AG08395 (cell line): Measurements from ENCODE around the gene RGS12.

Experiments
- DNase-seq: peaks from one replicate; pipeline ENCODE4 v3.0.0; 2012; ENCODE audit warnings: mixed read lengths, low spot score

Gene RGS12

DNA sequence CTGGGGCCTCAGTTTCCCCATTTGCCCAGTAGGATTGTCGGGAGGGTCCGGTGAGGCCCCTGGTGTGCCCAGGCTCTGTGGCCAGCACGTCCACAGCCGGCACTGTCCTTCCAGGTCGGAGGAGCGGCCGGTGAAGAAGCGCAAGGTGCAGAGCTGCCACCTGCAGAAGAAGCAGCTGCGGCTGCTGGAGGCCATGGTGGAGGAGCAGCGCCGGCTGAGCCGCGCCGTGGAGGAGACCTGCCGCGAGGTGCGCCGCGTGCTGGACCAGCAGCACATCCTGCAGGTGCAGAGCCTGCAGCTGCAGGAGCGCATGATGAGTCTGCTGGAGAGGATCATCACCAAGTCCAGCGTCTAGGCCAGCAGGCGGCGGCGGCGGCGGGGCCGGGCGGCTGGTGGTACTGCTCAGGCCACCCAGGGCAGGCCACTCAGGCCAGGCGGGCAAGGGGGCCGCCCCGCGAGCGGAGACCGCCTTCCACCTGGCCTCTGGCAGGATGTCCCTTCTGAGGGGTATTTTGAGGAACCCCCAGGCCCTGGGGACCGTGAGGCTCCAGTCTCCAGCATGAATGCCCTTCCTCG, 37.1 kb upstream of the RGS12 start:
- no peak for DNase-seq

DNA sequence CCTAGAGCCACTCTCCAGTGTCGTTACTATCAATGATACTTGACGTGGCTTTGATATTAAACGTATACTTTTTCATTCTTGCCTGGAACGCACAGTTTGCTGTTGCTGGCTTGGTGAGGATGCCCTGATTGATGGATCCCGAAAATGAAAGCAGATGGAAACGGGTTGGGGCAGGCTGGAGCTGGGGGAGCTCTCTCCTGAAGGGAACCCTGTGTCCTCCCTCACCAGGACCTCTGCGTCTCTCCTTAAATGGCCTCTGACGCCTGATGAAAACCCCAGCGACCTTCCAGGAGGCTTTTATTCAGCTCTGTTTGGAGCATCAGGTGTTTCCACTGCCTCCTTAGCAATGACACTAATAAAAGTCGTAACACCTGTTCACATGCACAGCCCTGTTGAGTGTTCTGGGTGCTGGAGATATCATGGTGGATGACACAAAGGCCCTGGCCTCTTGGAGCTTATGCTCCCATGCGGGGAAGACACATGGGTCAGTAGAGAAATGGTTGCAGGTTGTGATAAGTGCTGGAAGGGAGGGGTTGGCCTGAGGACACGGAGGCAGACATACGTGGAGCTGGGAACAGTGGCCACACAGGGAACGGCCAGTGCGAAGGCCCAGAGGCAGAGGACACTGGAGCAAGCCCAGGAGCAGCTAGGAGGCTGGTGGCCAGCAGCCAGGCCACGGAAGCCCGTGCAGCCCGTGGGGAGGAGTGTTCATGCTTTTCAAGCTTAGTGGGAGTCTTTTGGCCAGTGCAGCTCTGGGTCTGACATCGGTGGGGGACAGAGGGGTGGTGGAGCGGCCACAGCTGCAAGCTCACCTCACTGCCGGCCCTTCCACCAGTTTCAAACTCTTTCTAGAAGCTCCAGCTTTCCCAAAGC, 36.4 kb upstream of the RGS12 start:
- no peak for DNase-seq

DNA sequence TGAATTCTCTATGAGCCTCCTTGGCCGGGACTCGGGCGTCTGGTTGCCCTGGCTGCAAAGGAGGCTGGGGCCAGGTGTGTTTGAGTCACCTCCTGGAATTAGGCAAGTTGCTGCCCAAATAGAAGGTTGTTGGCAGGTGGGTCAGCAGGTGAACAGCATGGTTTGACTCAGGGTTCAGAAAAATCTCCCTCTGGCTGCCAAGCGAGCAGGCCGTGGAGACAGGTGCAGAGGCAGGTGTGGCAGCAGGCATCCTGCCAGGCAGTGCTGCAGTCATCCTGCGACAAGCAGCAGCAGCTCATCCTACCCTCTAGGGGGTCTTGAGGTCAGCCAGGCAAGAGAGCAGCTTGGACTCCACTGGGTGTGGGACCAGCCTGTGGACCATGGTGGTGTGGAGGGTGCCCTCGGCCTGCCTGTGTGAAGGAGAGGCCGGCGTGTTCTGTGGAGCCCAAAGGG, 35.7 kb upstream of the RGS12 start:
- no peak for DNase-seq

DNA sequence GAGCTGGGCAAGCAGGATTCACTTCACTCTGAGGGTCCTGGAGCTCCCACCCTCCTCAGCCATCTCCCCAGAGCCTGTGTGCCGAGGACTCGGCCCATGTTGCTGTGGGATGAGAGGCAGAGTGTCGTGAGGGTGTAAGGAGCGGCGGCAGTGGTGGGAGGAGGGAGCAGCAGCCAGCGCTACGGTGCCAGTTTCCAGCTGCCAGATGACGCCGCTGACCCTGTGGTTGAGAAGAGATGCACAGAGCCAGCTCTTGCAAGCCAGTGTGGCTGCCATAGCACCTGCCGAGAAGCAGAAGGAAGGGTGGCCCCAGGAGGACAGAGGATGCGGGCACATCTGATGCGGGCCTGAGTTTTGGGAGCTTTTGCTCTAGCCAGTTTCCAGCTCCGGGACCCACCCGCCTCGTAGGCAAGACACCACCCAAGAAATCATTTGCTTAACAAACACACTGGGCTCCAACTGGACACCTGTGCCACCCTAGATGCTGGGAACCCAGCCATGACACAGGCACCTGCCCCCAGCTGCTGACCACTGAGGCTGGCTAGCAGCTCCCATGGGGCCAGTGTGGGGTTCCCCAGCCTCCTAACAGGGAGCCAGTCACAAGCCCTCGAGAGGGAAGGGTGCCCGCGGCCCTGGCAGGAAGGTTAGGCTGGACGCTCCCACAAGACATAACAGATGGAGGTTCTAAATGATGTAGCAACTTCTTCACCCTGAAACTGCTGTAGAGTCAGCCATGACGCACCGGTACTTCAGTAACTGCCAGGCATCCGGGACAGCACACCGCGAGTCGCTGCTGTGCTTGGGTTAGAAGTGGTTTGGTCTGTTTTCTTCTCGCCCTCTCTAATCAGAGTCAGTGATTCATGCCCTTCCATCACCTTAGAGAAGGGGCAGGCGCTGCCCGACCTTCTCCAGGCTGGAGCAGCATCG, 35.0 kb upstream of the RGS12 start:
- peak; percentile 57 for DNase-seq

DNA sequence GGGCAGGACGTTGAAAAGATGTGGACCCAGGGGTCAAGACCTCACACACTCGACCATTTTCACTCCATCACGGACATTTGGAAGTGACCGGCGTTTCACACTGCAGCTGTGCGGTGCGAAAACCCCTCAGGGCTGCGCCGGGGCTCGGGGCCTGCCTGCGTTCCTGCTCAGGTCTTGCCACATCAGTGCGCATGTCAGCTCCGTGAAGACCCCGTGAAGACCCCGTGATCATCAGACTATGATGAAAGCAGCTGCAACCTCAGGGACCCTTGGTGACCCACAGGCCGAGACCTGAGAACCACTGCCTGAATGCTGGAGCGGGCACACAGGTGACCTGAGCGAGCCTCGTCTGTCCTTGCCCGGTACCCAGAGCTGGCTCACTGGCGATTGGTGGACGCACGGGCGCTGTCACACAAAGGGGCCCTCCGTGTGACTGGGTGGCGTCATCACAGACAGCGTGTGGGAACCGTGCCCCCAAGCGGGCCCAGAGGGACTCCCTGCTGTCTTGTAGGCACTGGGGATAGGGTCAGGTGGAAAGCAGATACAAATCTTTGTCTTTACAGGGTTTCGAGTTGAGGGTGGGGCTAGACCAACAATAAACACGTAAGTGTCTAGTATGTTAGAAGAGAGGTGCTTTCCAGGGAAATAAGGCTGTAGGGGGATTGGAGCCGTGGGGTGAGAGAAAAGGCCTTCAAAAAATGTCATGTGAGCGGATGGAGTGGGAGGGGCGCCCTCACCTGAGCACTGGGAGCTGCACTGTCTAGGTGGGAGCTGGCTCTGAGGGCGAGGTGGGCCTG, 31.2 kb upstream of the RGS12 start:
- DNase-seq, result no peak

DNA sequence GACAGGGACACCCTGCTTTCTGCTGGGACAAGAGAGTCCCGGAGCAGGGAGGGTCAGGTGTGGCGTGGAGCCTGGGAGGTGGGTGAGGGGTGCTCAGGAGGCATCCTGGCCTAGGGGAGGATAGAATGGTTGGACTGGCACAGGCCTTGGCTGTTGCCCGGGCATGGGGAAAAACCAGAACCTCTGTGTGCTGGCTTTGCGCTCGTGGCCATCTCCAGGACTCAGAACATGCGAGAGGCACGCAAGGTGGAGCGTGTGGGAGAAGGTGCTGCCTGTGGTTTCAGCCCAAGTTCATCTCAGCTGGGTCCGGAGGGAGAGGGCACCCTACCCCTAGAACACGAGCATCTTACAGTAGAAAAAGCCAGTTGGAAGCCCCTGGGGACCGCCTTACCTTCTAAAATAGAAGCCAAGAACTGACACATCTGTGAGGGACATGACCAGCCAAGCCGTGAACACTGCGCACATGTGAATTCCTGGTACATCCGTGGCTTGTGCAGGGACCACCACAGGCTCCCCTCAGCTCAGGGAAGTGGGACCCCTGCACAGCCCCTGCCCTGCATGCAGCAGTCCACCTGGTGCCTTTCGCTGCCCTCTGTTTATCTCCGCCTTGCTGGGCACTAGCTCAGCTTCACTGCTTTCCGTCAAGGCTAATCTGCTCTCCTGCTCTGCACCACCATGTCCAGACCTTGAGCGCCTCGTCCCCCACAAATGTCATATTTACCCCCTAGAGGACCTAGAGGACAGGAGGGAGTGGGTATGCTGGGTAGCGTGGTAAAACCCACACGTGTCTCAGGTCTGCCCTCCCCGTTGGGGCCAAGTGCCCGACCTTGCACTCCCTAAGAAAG, 30.4 kb upstream of the RGS12 start:
- DNase-seq, result no peak

DNA sequence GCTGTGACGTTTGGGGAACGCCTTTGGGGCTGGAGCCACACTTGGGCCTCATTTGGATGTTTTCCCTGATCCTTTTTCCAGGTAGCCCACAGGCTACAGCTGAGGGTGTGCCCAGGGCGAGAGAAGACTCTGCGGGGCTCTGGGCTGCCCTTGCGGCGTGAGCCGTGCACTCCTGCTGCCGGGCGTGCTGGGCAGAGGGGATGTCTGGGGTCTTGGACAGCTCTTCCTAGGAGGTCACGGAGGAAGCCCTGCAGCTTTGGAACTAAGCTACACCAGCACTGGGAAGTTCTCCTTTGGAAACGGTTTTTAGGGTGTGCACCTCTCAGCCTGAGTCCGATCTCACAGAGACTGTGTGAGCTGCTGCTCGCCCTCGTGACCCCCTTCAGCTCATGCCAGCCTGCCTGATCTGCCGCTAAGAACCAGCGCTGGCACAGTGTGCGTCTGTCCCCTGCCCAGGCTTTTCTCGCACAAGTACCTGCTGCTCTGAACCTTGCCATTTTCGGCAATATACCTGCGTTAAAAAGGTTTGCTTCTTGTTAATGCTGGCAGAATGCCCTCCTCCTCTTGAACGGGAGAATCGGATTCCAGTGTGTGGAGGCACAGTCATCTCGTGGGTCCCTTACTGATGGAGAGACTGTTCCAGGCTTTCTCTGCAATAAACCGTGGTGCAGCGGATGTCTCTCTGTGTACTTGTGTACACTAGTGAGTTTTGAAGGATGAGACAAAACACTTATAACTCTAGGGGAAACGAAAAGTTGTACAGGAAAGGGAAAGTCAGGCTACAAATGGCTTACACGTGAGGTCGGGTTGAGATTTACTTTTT, 29.6 kb upstream of the RGS12 start:
- DNase-seq, result no peak

DNA sequence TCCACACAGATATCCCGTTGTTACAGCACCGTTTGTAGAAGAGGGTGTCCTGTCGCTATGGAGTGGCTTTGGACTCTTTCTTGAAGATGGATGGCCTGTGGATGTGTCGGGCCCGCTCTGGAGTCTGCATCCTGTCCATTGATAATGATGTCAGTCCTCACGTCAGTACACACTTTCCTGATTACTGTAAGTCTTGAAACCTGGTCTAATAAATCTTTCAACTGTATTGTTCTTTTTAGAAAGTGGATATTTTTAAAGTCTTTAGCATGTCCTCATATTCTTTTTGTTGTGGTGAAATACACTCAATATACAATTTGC, 29.0 kb upstream of the RGS12 start:
- DNase-seq, result no peak

DNA sequence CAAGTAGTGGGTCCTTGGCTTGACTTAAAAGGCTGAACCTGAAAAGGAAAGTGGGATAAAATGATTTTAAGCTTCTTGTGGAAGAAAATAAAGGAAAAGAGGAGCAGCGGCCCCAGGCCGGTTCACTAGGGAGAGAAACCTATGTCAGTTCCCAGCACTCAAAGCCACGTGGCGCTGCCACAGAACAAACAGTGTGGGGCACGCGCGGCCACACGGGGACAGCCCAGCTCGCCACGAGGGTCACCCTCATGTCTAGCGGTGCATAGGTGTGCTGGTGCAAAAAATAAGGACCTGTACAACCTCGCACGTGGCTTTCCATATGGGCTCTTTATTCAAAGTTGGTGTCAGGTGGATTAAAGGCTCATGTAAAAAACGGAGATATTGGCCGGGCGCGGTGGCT, 26.7 kb upstream of the RGS12 start:
- DNase-seq, result no peak

DNA sequence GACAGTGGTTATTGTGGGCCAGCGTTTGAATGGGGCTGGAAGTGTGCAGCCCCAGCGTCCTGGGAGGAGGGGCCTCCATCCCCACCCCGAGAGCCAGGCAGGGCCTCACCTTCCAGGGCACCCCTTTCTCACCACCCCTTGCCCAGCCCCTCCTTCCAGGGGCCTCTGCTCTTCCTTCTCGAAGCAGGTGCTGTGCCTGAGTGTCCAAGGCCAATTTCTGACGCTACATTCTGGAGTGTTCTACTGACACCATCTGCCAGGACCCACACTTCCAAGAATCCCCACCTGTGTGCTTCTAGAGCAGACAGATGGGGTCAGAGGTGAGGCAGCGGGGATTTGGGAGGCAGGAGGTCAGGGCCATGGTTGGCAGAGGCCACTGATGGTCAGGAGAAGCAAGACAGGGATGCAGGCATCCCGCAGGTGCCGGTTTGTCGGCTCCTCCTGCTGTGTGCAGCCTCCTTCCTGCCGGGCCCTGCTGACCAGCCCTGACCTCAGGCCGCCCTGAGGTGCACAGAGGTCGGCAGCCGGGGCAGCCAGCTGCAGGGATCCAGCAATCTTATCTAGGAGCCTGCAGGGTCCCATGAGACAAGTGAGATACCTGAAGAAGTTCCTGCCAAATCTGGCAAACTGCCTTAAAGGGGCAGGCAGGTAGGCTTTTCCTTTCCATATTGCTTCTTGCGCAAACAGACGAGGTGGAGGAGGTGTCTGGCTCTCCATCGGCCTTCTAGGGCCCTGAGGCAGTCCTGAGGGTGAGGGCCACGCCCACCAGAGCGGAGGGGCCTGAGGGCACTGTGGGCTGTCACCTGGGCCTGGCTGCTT, 25.0 kb upstream of the RGS12 start:
- no peak for DNase-seq

DNA sequence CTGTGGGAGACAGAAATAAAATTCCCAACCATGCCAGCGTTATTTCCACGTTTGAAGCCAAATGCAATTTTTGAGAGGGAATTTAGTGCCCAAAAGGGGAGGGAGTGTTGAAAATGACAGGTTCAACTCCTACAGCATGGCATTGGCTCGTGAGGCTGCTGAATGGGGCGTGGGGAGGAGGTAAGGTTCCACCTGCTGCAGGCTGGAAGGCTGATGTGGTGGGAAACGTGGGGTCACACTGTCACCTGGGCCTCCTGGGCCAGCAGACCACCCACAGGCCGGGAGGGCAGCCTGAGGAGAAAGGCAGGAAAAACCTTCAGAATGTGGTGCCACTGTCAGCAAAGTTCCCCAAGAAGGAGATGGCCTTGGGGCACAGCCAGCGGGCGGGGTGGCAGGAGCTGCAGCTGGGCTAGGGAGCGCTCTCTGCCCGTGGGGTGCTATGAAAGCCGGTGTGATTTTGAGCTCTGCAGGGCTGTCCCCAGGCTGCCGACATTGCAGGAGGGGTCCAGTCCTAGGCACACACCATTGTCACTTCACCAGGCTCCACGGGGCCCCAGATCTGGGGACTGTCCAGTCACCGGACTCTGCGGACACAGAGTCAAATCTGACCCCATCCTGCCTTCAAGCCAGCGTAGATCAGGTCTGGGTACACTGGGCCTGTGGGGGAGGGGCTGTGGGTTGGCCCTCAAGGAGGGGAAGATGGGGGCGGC, 24.3 kb upstream of the RGS12 start:
- DNase-seq, result no peak

DNA sequence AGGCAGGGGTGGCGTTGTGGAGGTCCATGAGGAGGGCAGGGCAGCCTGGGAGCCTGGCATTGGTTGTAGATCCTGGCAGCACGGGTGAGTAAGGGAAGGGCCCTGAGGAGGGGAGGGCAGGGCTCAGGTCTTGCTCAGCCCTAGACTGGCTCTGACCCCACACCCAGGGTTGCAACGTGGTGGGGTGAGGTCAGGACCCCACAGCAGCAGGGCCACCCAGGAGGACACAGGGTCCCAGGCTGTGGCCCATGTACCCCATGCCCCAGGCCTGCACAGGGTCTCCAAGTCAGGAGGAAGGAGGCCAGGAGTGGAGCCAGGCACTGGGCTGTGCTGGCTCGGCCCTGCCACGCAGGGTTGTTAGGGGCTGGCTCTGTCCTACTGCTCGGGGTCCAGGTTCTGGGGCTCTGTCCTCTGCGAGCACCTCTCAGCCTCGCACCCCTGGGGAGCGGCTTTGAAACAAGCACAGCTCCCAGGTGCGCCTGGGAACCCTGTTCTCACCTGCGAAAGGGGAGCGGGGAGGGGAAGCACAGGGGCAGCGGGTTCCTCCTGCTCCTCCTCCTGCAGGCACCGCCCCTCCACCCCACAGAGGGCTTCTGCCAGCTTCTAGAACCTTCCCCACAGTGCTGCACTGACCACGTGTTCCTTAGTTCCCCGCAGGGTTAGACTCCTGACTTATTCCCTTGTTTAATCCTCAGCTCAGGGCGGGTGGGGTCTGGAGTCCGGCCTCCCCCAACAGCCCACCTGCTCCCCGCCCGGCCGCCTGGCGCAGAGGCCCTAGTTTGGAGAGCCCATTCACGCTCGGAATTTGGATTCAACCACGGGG, 23.5 kb upstream of the RGS12 start:
- DNase-seq, result no peak

DNA sequence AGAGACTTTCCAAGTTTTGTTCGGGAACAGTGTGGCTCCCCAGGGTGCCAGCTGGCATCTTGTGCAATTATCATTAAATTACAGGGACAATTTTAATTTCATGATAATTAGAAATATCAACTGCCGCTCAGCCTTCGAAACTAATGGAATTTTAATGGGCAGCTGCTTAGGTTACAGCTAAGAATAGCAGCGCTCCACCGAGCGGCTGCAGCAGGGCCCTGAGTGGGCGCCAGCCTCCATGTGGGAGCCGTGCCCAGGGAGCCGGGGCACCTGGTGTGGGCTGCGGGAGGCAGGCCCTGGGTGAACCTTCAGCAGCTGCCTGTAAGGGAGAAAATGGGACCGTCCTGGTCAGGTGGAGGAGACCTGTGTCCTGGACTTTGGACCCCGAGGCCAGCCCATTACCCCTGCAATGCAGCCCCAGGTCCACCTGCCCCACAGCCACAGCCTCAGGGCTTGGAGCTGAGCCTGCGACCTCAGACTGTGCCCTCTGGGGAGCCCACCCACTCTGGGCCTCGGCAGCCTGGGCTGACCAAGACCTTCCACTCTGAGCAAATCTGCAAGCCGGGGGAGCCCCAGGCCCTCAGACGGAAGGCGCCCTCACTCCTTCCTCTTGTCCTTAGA, 22.7 kb upstream of the RGS12 start:
- no peak for DNase-seq

DNA sequence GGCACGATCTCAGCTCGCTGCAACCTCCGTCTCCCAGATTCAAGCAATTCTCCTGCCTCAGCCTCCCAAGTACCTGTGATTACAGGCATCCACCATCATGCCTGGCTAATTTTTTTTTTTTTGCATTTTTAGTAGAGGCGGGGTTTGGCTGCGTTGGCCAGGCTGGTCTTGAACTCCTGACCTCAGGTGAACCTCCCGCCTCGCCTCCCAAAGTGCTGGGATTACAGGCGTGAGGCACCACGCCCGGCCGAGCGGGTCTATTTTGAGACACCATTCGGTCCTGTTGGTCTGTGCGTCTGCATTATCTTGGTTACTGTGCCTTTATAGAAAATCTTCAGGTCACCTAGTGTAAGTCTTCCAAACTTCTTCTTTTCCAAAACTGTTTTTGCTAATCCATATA, 21.7 kb upstream of the RGS12 start:
- no peak for DNase-seq

DNA sequence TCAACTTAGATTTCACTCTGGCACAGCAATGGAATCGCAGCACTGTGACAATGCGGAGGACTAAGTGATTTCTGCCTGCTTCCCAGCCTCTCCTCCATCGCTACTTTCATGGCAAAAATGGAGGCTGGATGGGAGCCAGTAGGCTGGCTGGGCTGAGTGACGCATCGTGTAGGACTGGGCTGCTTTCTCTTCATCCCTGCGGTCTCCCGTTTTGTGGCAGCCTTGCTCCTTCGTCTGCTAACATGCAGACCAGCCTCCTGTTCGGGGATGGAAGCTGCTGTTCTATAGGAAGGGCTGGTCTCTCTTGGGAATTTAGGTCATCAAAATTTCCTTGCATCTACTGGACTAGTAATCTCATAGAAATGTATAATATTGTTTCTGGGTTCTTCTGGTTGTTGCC, 15.8 kb upstream of the RGS12 start:
- DNase-seq, result peak; percentile 53

DNA sequence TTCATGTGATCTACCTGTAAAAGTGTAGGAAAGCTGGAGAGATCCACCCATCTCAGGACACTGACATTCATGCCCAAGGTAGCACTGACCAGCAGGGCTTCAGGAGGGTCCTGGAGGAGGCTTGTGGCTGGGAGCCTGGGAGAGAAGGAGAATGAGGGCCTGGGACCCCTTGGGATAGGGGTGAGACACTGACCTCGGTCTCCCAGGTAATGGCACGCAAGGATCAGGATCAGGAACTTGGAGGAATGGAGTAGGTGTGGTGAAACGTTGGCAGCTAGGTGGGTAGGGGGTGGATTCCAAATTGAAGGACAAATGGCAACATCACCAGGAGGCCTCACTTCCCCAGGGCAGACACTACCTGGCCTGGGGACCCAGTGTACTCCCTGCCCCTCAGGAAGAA, 12.4 kb upstream of the RGS12 start:
- DNase-seq, result no peak

DNA sequence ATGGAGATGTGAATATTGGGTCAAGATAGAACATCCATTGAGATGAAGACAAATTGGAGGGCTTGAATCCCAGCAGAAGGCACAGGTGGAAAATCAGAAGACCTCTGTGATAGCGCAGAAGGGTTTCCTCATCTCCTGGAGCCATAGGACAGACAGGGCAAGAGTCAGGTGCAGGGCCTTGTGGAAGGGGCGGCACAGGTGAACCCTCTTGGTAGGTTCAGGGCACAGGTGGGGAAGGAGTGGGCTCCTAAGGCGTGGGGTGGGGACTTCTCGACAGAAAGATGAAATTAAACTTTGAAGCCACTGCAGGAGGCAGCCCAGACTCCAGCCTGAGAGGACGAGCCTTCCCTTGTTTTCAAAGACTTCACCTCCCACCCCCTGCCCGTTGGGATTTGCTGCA, 9.3 kb upstream of the RGS12 start:
- no peak for DNase-seq
